Osteoblast (primary cell): ENCODE measurements around the gene TMEM222. TPM values are rescaled to one million over a fixed set of nuclear protein-coding genes. Genes with fewer than 3 reads are reported as not detected.

Experiments used
- DNase-seq: peaks from one replicate; pipeline ENCODE4 v3.0.0; 2011; ENCODE audit warnings: low spot score, mixed read lengths; ENCODE audit not compliant: insufficient read length; ENCODE audit errors: missing footprints
- H2AFZ ChIP-seq: 2 replicates; pipeline ENCODE4 v1.6.0; 2011; ENCODE audit warnings: mild to moderate bottlenecking, low read length
- H3K27ac ChIP-seq: 2 replicates; pipeline ENCODE4 v1.5.1; 2011; ENCODE audit warnings: mild to moderate bottlenecking, low read depth, low read length, moderate library complexity
- H3K27me3 ChIP-seq: 2 replicates; pipeline ENCODE4 v1.6.0; 2012; ENCODE audit warnings: mild to moderate bottlenecking, control low read depth, inconsistent platforms, low read length, moderate library complexity; ENCODE audit not compliant: insufficient read depth
- H3K36me3 ChIP-seq: 2 replicates; pipeline ENCODE4 v1.5.1; 2011; ENCODE audit warnings: mild to moderate bottlenecking, low read length, control low read depth, moderate library complexity; ENCODE audit not compliant: insufficient read depth
- H3K4me1 ChIP-seq: 2 replicates; pipeline ENCODE4 v1.5.1; 2011; ENCODE audit warnings: mild to moderate bottlenecking, low read length, control low read depth, moderate library complexity; ENCODE audit not compliant: insufficient read depth
- H3K4me2 ChIP-seq: 2 replicates; pipeline ENCODE4 v1.6.0; 2011; ENCODE audit warnings: mild to moderate bottlenecking, low read length; ENCODE audit not compliant: insufficient read depth
- H3K4me3 ChIP-seq: fragments of 200-600 bp; sonication (generic); 3 replicates; pipeline ENCODE4 v1.5.1; 2012; ENCODE audit warnings: mild to moderate bottlenecking, low read length, inconsistent platforms; ENCODE audit not compliant: insufficient read depth
- H3K79me2 ChIP-seq: 2 replicates; pipeline ENCODE4 v1.6.0; 2012; ENCODE audit warnings: mild to moderate bottlenecking, low read length, control low read depth, inconsistent platforms; ENCODE audit not compliant: insufficient read depth
- H3K9me3 ChIP-seq: 2 replicates; pipeline ENCODE4 v1.5.1; 2011; ENCODE audit warnings: low read depth, low read length, control low read depth
- H4K20me1 ChIP-seq: 2 replicates; pipeline ENCODE4 v1.6.0; 2012; ENCODE audit warnings: mild to moderate bottlenecking, low read length, control low read depth; ENCODE audit not compliant: insufficient read depth
- CTCF ChIP-seq: IDR thresholded peaks from 2 replicates; pipeline ENCODE4 v1.5.1; 2011; ENCODE audit warnings: mild to moderate bottlenecking, low read depth, low read length, moderate library complexity; ENCODE audit errors: extremely low read depth
- total RNA-seq: library from RNA; depleted of rRNA; stranded (reverse); fragments of >200 nt; gene quantifications from 2 replicates; pipeline ENCODE4 v1.2.3, GENCODE V29; 2012

TMEM222 gene
- total RNA-seq, 1 donor, result 30.4 TPM

GRCh38 chr1:27364696-27365371, 42.9 kb downstream of the TMEM222 start:
- Histone ChIP-seq H4K20me1 (no peaks in the 10 kb centered on the region), H3K4me1 (peaks cover 11% of the 10 kb centered on the region), H3K4me3 (peak overlapping the region; percentile 85), H2AFZ (peak overlapping the region; percentile 94), H3K4me2 (peak overlapping the region; percentile 99), H3K79me2 (peaks cover 12% of the 10 kb centered on the region), H3K36me3 (peaks cover 33% of the 10 kb centered on the region), H3K27me3 (no peaks in the 10 kb centered on the region), H3K9me3 (no peaks in the 10 kb centered on the region), H3K27ac (peak overlapping the region; percentile 39)
- no peak for DNase-seq
- TF ChIP-seq CTCF, result no peak

GRCh38 chr1:27365372-27366112, 43.6 kb downstream of the TMEM222 start:
- Histone ChIP-seq H3K4me3 (peak overlapping the region; percentile 85), H3K4me2 (peak overlapping the region; percentile 99), H4K20me1 (no peaks in the 10 kb centered on the region), H3K27ac (peak overlapping the region; percentile 76), H3K9me3 (no peaks in the 10 kb centered on the region), H3K27me3 (no peaks in the 10 kb centered on the region), H2AFZ (peak overlapping the region; percentile 94), H3K79me2 (peaks cover 12% of the 10 kb centered on the region), H3K36me3 (peaks cover 31% of the 10 kb centered on the region), H3K4me1 (peaks cover 11% of the 10 kb centered on the region)
- DNase-seq, result peak; percentile 100
- no peak for TF ChIP-seq CTCF

- H4K20me1 ChIP-seq, result no peaks in the 10 kb centered on the region
- peak overlapping the region; percentile 99 for H3K4me2 ChIP-seq
- H3K27me3 ChIP-seq, result no peaks in the 10 kb centered on the region
Measured at GRCh38 chr1:27366113-27366410, 44.1 kb downstream of the TMEM222 start.

More at GRCh38 chr1:27366113-27366410, 44.1 kb downstream of the TMEM222 start:
- no peak for TF ChIP-seq CTCF
- Histone ChIP-seq H3K4me1 (peaks cover 11% of the 10 kb centered on the region), H3K27ac (peak overlapping the region; percentile 76), H3K9me3 (no peaks in the 10 kb centered on the region), H3K36me3 (peaks cover 27% of the 10 kb centered on the region), H3K4me3 (peak overlapping the region; percentile 85), H2AFZ (peak overlapping the region; percentile 65), H3K79me2 (peaks cover 12% of the 10 kb centered on the region)
- peak; percentile 98 for DNase-seq
